ENCODE data around the gene DDC.

Gene DDC

DNA sequence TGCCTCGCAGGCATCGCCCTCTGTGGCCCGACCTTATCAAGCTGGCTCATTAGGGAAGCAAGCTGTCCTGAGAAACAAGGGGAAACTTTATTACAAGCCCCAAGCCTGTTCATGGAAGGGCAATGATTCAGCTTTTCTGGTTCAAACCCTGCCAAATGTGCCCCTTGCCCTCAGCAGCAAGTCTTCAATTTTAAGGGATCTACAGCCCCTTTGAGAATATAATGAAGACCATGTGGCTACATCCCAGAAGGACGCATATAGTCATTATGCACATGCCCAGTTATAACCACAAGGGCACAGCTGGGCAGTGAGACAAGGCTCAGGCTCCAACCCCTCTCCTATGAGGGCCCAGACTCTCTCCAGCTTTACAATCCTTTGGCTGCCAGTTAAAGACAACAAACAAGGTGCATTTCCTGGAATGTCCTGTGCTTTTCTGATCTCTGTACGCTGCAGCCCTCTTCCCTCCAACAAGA, 56.7 kb downstream of the DDC start:
- no peak for DNase-seq

DNA sequence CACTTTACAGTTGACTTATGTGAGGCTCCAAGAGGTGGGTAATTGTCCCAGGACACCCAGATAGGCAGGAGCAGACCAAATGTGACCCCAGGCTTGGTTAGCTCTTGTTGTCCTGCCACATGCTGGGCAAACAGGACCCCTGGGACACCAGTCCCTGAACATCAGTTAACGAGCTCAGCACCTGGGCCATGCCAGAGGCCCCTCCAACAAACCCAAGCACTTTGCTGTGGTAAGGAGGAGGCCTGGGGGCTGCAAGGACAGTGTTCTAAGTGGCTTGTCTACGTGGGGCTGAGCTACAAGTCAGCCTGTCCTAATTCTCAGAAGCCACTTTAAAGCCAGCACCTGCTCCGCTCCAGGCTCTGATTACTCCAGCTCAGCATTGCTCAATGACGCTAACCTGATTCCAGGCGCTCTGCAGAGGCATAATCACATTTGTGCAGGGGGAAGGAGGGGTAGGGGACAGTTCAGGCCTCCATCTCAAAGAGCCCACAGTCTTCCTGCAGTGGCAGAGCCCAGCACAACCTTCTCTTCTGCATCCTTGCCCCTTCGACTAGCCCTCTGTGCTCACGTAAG, 57.2 kb downstream of the DDC start:
- peak; percentile 69 for DNase-seq

DNA sequence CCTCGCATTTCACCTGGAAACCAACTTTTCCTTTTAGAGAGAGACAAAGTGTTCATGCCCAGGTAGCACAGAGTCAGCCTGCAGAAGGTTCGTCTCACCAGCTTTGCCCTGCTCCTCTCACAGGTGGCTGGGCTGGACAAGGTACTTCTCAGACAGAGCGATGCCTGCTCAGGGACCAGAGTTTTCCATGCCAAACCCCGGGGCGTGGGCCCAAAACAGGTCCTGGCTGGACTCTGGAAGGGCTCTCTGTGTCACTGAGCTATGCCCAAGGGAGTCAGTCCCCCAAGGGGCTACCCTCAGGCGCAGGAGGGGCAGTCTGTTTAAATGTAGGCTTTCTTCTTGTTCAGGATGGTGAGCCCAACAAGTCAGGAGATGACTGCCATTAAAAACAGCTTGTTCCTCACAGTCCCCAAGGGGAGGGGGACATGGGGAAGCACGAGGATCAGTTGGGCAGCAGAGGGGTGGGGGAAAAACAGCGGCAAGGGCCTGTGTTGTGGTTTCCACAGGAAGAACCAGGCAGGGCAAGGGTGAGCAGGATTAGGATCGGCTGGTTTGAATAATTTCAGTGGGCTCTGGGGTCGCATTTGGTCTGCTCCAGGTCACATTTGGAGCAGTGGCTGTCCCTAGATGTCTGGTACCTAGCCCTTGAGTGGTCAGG, 59.5 kb downstream of the DDC start:
- DNase-seq = no peak

DNA sequence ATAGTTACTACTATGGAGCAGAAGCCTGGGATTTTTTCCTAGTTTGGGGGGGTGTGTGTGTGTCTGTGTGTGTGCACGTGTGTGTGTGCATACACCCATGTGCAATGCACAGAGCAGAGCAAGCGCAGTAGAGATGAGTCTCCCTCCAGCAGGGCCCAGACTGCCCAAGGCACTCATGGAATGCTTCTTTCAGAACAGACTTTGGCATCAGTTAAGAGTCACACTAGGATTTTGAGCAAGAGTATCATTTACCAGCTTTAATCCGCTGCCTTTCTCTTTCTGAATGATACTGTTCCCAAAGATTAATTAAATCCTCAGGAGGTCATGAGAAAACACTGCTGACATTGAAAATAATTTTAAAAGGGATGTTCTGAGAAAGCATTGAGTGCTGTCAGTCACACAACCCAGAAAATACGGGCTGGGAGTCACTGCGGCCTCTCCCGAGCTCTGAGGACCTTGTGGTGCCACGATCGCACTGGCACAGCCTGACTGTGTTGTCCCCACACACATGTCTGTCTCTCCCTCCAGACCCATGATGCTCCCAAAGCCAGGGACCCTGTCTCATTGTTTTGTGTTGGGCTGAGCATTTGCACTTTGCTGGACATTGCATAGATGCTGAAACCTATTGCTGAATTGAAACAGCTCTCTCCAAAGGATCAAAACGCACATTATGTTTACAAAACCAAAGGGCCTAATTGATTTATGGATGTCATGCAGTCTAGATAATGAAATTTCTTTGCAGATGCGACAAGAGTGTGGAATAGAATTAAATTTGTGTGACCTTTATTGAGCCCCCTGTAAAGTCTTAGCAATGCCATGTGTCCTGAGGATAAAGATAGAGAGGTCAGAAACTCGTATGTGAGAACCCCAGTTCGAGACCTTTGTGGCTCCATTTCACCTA, 60.3 kb downstream of the DDC start:
- no peak for DNase-seq

DNA sequence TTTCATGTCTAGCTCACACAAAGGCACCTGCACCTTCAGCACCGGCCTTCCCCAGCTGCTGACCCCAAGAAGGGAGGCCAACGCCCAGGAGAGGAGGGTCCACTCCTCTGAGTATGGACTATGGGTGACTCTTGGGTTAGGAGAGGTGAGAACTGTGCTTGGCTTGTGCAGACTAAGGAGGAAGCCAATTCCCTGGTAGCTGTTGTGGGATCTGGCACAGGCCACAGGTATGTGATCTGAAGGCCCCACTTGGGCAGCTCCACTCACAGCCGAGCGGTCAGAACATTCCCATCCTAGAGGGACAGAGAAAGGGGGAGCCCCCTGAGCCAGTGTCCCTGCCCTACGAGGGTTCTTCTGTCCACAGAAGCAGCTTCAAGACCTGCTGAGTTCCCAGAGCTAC, 62.3 kb downstream of the DDC start:
- no peak for DNase-seq

DNA sequence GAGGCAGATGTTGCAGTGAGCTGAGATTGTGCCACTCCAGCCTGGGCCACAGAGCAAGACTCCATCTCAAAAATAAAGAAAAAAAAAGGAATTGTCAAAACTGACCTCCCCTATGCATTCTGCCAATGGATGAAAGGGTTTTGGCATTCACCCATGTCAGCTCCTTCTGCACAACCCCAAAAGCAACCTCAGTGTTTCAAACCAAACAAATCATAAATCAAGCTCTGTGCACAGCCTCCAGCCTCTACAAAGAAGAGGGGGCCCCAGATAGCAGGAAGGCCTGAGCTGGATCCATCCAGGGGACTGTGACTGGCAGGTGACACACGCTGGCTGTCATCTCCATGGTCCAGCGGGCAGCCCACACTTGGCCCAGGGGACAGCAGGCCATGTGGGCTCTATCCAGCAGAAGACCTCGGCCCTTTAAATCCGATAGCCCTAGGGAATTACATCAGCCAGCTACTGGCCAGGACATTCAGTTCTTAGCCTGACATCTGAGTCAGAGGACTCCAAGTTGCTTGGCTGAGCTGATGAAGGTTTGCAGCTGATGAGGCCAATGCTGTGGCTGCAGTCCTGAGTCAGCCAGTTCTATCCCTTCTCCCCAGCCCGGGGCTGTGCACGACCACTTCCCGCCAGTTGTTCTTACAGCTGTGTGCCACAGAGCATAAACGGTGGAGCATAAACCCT, 63.1 kb downstream of the DDC start:
- DNase-seq = no peak

DNA sequence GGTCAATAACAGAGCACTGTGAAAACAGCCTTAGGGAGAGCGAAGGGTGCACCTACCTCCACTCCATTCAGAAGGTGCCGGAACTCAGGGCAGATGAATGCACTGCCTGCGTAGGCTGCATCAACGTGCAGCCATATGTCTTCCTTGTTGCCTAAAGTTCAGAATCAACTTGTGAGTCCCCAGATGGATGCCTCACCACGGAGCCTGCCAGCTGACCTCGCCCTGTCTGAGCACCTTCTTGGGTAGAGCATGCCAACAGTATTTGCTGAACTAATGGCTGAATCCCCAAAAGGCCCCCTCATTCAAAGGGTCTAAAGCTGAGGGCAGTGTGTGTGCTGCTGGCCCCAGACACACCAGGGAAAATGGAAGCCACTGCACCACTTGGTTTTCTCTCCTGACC, 66.1 kb downstream of the DDC start:
- no peak for DNase-seq

DNA sequence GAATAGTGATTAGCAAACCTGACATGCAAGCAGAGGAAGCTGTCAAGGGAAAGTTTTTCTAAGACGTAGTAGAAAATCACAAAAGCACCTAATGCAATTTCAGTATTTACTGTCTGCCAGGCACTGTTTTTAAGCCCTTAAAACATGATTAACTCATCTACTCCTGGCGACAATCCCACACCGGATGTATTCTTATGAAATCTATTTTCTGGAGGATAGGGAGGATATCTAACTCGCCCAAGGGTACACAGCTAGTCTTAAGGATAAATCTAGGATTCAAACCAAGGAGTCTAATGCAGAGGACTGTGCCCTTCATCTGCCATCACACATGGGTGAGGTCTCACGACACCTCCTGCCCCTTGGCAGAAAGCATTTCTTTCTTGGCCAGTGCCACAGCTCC, 67.2 kb downstream of the DDC start:
- no peak for DNase-seq

DNA sequence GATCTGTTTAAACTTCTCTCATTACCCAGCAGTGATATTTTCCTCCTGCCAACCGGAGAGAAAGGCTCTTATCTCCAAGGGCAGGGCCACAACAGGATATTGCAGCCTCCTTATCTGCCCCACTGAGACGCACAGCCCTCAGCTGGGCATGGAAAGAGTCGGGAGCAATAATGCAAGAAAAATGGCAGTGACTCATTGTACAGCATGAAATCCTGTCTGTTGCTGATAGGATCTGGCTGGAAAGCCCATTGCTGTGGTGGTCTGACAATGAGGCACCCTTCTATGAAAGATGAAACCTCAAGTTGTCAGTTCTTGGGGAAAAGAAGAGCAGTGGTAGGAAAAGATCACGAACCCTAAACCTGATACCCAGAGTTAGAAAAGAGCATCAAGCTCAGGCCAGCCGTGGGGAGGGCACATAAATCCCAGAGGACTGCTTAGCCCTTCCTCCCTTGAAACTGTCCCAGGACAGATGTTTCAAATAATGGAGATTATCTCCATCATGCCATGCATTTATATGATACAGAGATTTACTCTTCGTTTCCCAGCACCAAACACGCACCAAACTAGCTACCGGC, 68.0 kb downstream of the DDC start:
- DNase-seq = no peak

DNA sequence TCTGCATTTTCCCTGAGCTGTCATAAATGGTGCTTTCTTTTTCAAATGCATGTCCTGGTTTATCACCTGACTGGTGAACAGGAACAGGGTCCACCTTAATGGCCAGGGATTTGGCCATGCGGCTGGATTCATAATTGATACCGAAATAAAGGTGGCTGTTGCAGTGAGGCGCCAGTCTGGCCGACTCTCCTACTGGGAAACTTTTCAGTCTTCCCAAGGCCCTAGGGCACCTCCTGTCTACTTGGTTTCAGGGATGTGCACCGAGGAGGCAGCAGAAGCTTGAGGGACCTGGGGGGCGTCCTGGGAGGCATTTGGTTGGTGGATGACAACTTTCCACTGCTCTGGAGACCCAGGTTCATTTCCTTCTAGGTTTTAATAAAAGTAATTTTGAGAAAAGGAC, 68.6 kb downstream of the DDC start:
- DNase-seq = no peak

DNA sequence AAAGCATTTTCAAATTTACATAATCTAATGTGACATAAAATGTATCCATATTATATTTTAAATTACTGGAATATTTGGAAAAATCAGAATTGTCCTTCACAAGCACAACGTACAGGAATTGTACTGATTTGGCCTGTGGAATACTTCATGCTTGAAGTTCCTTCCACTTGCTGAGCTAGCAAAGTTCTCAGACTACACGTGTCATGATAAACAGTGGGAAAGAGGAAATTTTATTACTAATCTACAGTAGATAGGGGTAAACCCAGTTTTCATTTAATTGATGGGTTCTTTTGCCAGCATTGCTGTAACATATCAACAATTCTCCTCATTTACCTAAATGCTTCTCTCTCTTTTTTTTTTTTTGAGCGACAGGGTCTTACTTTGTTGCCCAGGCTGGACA, 69.5 kb downstream of the DDC start:
- DNase-seq = no peak

DNA sequence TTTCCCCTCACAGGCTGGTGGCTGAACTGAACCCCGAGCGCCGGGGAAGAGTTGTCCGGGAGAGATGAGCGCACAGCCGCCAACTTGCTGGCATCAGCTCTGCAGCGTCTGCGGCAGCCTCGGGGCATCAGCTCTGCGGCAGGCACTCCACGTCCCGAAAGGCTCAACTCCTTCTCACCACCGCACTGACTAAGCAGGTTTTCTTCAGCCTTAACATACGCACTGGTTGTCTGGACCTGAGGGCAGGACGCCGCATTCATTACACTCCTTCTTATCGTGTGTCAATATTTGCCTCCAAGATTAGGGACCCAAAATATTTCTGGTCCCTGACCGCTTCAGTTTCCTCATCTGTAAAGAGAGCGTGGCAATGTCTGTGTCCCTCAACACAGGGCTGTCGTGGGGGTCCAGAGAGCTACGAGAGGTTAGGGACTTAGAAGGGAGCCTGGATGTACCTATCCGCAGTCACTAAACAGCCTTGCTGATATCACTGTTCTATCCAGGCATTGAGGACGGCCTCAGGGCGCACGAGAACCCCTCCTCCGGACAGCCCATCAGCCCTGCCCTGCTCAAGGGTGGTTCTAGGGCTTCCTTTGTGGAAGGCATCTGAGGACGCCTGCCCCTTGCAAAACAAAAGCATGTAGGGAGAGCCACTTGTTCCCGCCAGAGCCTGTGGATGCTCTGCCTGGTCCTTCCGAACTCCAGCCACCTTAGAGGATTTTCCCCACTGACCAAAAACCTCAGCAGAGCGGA, 72.3 kb downstream of the DDC start:
- no peak for DNase-seq

DNA sequence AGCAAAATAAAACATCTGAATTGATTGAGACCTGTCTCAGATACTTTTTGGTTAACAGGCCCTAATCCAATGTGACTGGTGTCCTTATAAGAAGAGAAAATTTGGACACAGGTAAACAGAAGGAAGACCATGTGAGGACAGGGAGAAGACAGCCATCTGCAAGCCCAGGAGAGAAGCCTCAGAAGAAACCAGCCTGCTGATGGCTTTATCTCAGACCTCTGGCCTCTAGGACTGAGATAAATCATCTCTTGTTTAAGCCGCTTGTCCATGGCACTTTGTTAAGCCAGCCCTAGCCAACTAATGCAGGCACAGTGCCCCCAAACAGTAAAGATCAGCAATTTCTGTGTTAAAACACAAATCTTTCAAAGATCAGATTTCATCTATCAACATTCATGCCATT, 73.3 kb downstream of the DDC start:
- DNase-seq = no peak

DNA sequence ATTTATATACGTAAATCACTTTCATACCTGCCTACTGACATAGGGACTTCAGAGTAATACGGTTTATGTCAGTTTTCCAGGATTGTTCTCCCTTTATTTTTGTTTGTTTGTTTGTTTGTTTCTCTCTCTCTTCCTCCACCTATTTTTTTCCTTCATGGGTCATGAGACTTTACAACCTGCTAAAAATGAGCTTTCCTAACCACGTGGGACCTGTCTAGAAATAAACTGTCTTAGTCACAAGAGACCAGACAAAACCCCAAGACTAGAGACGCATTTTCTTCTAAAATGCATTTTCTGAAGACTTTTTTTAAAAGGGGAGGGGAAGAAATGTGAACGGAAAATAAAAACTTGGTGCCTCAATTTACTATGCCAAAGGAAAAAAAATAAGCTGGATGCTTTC, 74.0 kb downstream of the DDC start:
- DNase-seq = no peak

DNA sequence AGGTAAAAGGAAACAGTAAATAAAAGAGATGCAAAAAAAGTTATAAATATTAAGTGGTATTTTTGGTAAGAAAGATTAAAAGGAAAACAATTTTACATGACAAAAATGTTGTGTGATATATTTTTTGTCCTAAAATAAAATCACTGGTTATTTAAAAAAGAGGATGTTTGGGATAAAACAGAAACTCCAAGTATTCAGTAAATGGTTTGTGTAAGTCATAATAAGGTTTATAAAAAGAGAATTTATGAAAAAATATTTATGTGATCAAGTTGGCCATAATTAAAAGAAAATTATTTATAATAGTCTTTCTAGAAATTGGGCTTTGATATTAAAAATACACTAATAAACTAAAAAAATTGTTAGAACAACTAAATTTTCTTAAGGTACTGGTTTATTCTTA, 76.8 kb downstream of the DDC start:
- DNase-seq = no peak

DNA sequence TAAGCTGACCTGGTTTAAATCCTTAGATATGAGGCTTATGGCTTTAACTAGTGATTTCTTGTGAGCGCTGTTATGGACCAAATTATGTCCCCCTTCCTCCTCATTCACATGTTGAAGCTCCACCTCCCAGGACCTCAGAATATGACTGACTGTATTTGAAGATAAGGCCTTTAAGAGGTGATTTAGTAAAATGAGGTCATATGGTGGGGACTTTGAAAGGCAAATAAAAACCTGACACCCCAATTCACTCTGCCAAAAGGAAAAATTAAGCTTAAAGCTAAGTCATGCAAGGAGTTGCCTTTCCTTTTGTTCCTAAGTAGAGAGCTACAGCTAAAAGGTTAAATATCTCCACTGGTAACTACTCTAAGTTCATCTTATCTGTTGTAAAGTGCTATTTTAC, 78.7 kb downstream of the DDC start:
- DNase-seq = no peak

DNA sequence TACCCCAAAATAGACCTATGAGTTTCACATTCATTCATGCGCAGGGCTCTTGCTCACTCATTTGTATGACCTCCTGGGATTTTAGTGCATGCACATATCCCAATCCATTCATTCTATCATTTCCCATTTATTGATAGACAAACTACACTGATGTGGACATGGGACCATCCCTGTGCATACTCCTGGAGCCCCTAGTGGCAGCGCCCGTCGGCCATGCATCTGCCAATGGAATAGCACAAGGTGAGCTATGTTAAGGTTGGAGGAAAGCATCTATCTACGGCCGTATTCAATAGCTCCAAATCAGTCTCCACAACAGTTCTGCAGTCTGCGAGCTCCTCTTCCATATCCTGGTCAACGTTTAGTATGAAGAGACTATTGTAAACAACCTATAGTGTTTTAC, 83.3 kb downstream of the DDC start:
- DNase-seq = no peak

DNA sequence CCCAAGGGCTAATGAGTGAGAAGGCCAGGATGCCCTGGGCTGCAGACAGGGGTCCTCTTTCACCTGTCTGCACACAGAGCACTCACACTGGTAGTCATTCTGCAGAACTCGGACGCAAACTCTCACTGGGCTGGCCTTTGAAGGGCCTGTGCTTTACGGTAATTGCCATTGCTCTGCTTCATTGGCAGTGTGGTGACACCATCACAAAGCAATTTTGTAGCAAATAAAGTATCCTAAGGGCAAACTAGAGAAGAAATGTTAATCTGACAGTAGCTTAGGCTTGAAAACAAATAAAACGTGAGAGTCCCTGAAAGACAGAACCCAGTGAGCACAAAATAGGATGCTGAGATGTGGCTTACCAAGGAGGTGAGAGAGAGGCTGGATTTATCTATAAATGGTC, 84.4 kb downstream of the DDC start:
- DNase-seq = no peak

DNA sequence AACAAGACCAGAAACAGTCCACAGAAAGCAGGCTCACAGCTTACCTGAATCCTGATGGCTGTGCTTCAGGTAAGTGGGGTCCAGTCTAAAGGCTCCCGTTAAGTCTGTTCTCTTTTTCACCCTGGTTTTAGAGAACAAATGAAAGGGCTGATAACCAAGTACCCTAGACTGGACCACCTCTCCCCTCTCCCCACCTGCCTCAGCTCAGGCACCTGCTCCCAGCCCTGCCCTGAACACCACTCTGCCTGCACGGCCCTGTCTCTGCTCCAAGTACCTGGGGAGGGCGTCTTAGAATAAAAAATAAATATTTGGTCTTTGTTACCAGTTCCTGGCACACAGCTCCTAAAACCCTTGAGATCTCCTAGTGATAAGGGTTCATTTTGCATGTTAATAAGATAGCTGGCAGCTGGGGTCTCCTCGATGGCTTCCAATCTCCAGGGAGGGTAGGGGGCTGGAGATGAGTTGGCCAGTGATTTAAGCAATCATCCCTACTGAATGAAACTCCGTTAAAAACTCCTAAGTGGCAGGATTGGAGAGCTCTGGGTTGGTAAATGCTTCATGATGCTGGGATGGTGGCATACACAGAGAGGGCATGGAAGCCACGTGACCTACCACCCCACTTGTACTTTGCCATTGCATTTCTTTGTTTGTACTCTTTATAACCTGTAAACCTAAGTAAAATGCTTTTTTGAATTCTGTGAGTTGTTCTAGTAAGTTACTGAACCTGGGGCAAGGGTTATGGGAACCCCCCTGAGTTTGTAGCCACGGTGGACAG, 85.3 kb downstream of the DDC start:
- peak; percentile 86 for DNase-seq

DNA sequence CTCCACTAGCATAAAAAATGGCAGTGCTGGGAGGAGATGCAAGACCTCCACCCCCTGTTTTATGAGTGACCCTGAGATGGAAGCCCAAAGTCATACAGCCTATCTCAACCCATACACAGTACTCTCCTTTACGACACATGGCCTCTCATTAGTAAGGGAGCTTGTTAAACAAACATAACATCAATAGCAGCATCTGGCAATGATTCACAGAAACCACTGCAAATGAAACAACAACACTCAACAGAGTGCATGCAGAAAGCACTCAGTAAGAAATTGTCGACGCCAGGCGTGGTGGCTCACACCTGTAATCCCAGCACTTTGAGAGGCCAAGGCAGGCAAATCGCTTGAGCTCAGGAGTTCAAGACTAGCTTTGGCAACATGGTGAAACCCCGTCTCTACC, 87.6 kb downstream of the DDC start:
- peak; percentile 78 for DNase-seq

DNA sequence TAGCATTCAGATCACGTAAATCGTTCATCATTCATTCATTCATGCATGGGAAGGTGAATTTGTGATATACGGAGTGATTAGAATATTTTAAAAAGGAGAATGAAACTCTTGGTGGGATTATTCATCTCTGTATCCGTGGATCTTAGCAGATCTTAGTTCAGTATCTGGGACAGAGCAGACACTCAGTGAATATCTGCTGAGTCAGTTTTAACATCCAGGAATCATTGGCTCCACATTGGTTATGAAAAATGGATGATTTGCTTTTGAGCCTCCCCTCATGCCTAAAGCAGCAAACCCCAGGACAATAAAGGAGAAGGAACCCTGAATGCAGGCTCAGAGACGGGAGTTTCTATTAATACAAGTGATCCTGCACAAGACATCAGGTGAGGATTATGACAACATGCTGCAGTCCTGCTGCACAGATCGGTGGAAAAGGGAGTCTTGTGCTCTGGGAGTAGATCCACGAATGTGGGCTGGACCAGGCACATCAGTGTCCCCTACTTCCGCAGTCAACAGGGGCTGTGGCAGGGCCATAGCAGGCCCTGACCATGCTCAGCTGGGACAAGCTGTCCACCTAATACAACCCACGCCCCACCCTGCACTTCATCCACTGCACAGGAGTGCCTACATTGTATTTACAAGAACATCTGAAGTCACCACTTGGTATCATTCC, 88.1 kb downstream of the DDC start:
- no peak for DNase-seq
